ENCODE measurements around the gene CPNE2.

GRCh38 chr16:57091200-57091974, 996 bp upstream of the CPNE2 start:
- no peak for TF ChIP-seq CTCF (IDR thresholded peaks at IDR 0.05)
- no peak for TF ChIP-seq POLR2A (IDR thresholded peaks at IDR 0.05)
- no peak for TF ChIP-seq EP300 (IDR thresholded peaks at IDR 0.05)

All from ovary (tissue), 3 donors.